ENCODE results near the gene LTB4R.

Gene LTB4R

GRCh38 chr14:24300326-24300980 is 10.8 kb upstream of the LTB4R start:
- no peak for DNase-seq (ENCODE audit: low read depth)

GRCh38 chr14:24304019-24304387 is 7.3 kb upstream of the LTB4R start:
- DNase-seq (ENCODE audit: low read depth): no peak

- no peak for DNase-seq (ENCODE audit: low read depth)
Observed at GRCh38 chr14:24307156-24307574, 4.1 kb upstream of the LTB4R start.

GRCh38 chr14:24307575-24308341 is 3.5 kb upstream of the LTB4R start, which contains the start of gene CIDEB:
Gene CIDEB (minus strand): TSS chr14:24307977. CDS start chr14:24307858, 119 bp downstream.
- no peak for DNase-seq (ENCODE audit: low read depth)

- no peak for DNase-seq (ENCODE audit: low read depth)
Observed at GRCh38 chr14:24308342-24309124, 2.8 kb upstream of the LTB4R start.

- DNase-seq (ENCODE audit: low read depth): no peak
Observed at GRCh38 chr14:24309538-24310264, 1.6 kb upstream of the LTB4R start, which contains the start of gene LTB4R2. Gene LTB4R2 (plus strand): TSS chr14:24310140. CDS start chr14:24310665, 525 bp downstream.

GRCh38 chr14:24310265-24310645 is 1.0 kb upstream of the LTB4R start:
- no peak for DNase-seq (ENCODE audit: low read depth)

GRCh38 chr14:24311837-24312615 is 724 bp downstream of the LTB4R start:
- DNase-seq (ENCODE audit: low read depth): no peak

- no peak for DNase-seq (ENCODE audit: low read depth)
Observed at GRCh38 chr14:24312736-24313507, 1.6 kb downstream of the LTB4R start.

- no peak for DNase-seq (ENCODE audit: low read depth)
Observed at GRCh38 chr14:24313913-24314312, 2.6 kb downstream of the LTB4R start.

- DNase-seq (ENCODE audit: low read depth): no peak
Observed at GRCh38 chr14:24314377-24315193, 3.3 kb downstream of the LTB4R start.

- no peak for DNase-seq (ENCODE audit: low read depth)
Observed at GRCh38 chr14:24315243-24315806, 4.0 kb downstream of the LTB4R start.

GRCh38 chr14:24315807-24316596 is 4.7 kb downstream of the LTB4R start:
- DNase-seq (ENCODE audit: low read depth): no peak

GRCh38 chr14:24316597-24316950 is 5.3 kb downstream of the LTB4R start:
- no peak for DNase-seq (ENCODE audit: low read depth)

- no peak for DNase-seq (ENCODE audit: low read depth)
Observed at GRCh38 chr14:24317141-24317928, 6.0 kb downstream of the LTB4R start.

- DNase-seq (ENCODE audit: low read depth): no peak
Observed at GRCh38 chr14:24321212-24321975, 10.1 kb downstream of the LTB4R start.

GRCh38 chr14:24322672-24323071 is 11.4 kb downstream of the LTB4R start:
- DNase-seq (ENCODE audit: low read depth): no peak
